GM23338 (cell line): ENCODE measurements around the gene WDR35. TPM values are rescaled to one million over a fixed set of nuclear protein-coding genes. Genes with fewer than 3 reads are reported as not detected.

Source experiments
- ATAC-seq: fragments of 200-7000 bp; cut with Tn5 transposase; 3 replicates; pipeline ENCODE4 v1.9.1; 2020
- DNase-seq: peaks from one replicate; pipeline ENCODE4 v3.0.0-alpha.2; 2015; ENCODE audit warnings: low spot score
- H2AFZ ChIP-seq: fragments of 200-600 bp; sonication (generic); 2 replicates; pipeline ENCODE4 v1.8.0; 2016; ENCODE audit warnings: antibody characterized with exemption, mild to moderate bottlenecking, moderate library complexity
- H3F3A ChIP-seq: fragments of 200-600 bp; sonication (generic); replicated peaks from 2 replicates; pipeline ENCODE4 v1.8.0; 2017; ENCODE audit warnings: antibody characterized with exemption, mixed run types, low read depth
- H3K27ac ChIP-seq: fragments of 200-600 bp; sonication (generic); 2 replicates; pipeline ENCODE4 v1.6.1; 2016; ENCODE audit warnings: low read depth
- H3K27me3 ChIP-seq: fragments of 200-600 bp; sonication (generic); 2 replicates; pipeline ENCODE4 v1.8.0; 2016; ENCODE audit warnings: mild to moderate bottlenecking, mixed run types, moderate library complexity; ENCODE audit not compliant: insufficient read depth
- H3K36me3 ChIP-seq: fragments of 200-600 bp; sonication (generic); 2 replicates; pipeline ENCODE4 v1.8.0; 2016; ENCODE audit warnings: mild to moderate bottlenecking; ENCODE audit not compliant: insufficient read depth
- H3K4me1 ChIP-seq: fragments of 200-600 bp; sonication (generic); 2 replicates; pipeline ENCODE4 v1.8.0; 2016; ENCODE audit warnings: mild to moderate bottlenecking, moderate library complexity; ENCODE audit not compliant: insufficient read depth
- H3K4me2 ChIP-seq: fragments of 200-600 bp; sonication (generic); 2 replicates; pipeline ENCODE4 v1.7.1; 2017; ENCODE audit warnings: mixed run types
- H3K4me3 ChIP-seq: fragments of 200-600 bp; sonication (generic); 2 replicates; pipeline ENCODE4 v1.6.1; 2016; ENCODE audit warnings: mixed run types
- H3K79me2 ChIP-seq: fragments of 200-600 bp; sonication (generic); replicated peaks from 2 replicates; pipeline ENCODE4 v1.8.0; 2017; ENCODE audit warnings: mild to moderate bottlenecking; ENCODE audit not compliant: insufficient read depth
- H3K9me2 ChIP-seq: fragments of 200-600 bp; sonication (generic); 2 replicates; pipeline ENCODE4 v1.8.0; 2017; ENCODE audit not compliant: insufficient read depth
- H4K20me1 ChIP-seq: fragments of 200-600 bp; sonication (generic); replicated peaks from 2 replicates; pipeline ENCODE4 v1.8.0; 2017; ENCODE audit warnings: mild to moderate bottlenecking; ENCODE audit not compliant: insufficient read depth
- H3K27ac Mint-ChIP-seq: 2 replicates; pipeline ENCODE4 v1.8.0; 2020; ENCODE audit warnings: inconsistent platforms, mild to moderate bottlenecking, moderate library complexity, mixed read lengths
- H3K27me3 Mint-ChIP-seq: 3 replicates; pipeline ENCODE4 v1.8.0; 2022; ENCODE audit warnings: low read depth, mild to moderate bottlenecking, moderate library complexity, mixed read lengths, inconsistent platforms; ENCODE audit not compliant: insufficient read depth, poor library complexity
- H3K36me3 Mint-ChIP-seq: 3 replicates; pipeline ENCODE4 v1.8.0; 2021; ENCODE audit warnings: low read depth, mild to moderate bottlenecking, inconsistent platforms, moderate library complexity, mixed read lengths
- H3K4me1 Mint-ChIP-seq: 3 replicates; pipeline ENCODE4 v1.8.0; 2020; ENCODE audit warnings: mild to moderate bottlenecking, inconsistent platforms, mixed read lengths
- H3K4me3 Mint-ChIP-seq: 3 replicates; pipeline ENCODE4 v1.8.0; 2021; ENCODE audit warnings: moderate library complexity, mild to moderate bottlenecking, inconsistent platforms, mixed read lengths
- H3K9me3 Mint-ChIP-seq: 3 replicates; pipeline ENCODE4 v1.8.0; 2020; ENCODE audit warnings: moderate library complexity, mild to moderate bottlenecking, inconsistent platforms, mixed read lengths
- CREB1 ChIP-seq: fragments of 250-450 bp; sonication (Bioruptor Pico); IDR thresholded peaks from 2 replicates; pipeline ENCODE4 v1.5.0; 2020; ENCODE audit warnings: low read depth, mild to moderate bottlenecking, moderate library complexity
- EZH2 ChIP-seq: fragments of 200-600 bp; sonication (generic); IDR thresholded peaks from one replicate; pipeline ENCODE4 v1.8.0; 2017; ENCODE audit warnings: antibody characterized with exemption, mild to moderate bottlenecking, low read depth; ENCODE audit not compliant: unreplicated experiment
- EZH2phosphoT487 ChIP-seq: fragments of 200-600 bp; sonication (generic); IDR thresholded peaks from one replicate; pipeline ENCODE4 v1.8.1; 2018; ENCODE audit warnings: antibody characterized with exemption; ENCODE audit not compliant: unreplicated experiment
- JUNB ChIP-seq: IDR thresholded peaks from one replicate; pipeline ENCODE4 v1.6.1; 2016; ENCODE audit warnings: antibody characterized with exemption; ENCODE audit not compliant: unreplicated experiment
- NANOG ChIP-seq: IDR thresholded peaks from 2 replicates; pipeline ENCODE4 v1.6.1; 2016; ENCODE audit warnings: antibody characterized with exemption, borderline replicate concordance
- POLR2AphosphoS5 ChIP-seq: IDR thresholded peaks from 2 replicates; pipeline ENCODE4 v1.6.1; 2016; ENCODE audit warnings: antibody characterized with exemption, low read depth
- STAT1 ChIP-seq: IDR thresholded peaks from one replicate; pipeline ENCODE4 v1.6.1; 2016; ENCODE audit warnings: antibody characterized with exemption; ENCODE audit not compliant: unreplicated experiment
- ZNF114 ChIP-seq: fragments of 250-450 bp; sonication (Bioruptor Pico); IDR thresholded peaks from 2 replicates; pipeline ENCODE4 v1.5.0; 2020; ENCODE audit warnings: mild to moderate bottlenecking, moderate library complexity
- ZNF331 ChIP-seq: fragments of 250-450 bp; sonication (Bioruptor Pico); IDR thresholded peaks from 2 replicates; pipeline ENCODE4 v1.5.0; 2020; ENCODE audit warnings: low read depth, mild to moderate bottlenecking, moderate library complexity
- polyA plus RNA-seq: library from polyadenylated mRNA; unstranded; fragments of >200 nt; fragmentation: Nextera tagmentation; extraction: Ambion mirVana; gene quantifications from 2 replicates; pipeline ENCODE4 v1.2.1, GENCODE V29; 2016
- total RNA-seq: library from RNA; depleted of rRNA; stranded (reverse); fragments of >200 nt; shearing (Covaris generic); gene quantifications from 2 replicates; pipeline ENCODE4 v1.2.3, GENCODE V29; 2014
- TF ChIP-seq, protein P1 (sequence below): IDR thresholded peaks from 2 replicates; pipeline ENCODE4 v1.6.1; 2016; ENCODE audit warnings: antibody characterized with exemption
- TF ChIP-seq, protein P2 (sequence below): IDR thresholded peaks from one replicate; pipeline ENCODE4 v1.6.1; 2018; ENCODE audit warnings: antibody characterized with exemption; ENCODE audit not compliant: unreplicated experiment
- TF ChIP-seq, protein P3 (sequence below): fragments of 250-450 bp; sonication (Bioruptor Pico); IDR thresholded peaks from 2 replicates; pipeline ENCODE4 v1.5.0; 2020; ENCODE audit warnings: mild to moderate bottlenecking, moderate library complexity
- TF ChIP-seq, protein P4 (sequence below), 2 experiments: fragments of 200-600 bp in 1 of 2; sonication (generic) in 1 of 2; conservative IDR thresholded peaks; 2 replicates each; pipeline versions ENCODE4 v1.5.1 to v1.6.1; 2016 to 2017; ENCODE audit warnings: antibody characterized with exemption in 2 of 2, low read depth in 2 of 2, mild to moderate bottlenecking in 2 of 2, moderate library complexity in 1 of 2

Gene WDR35
- total and polyA plus RNA-seq, 2 experiments from 2014 or later: 5.3 to 20.0 TPM

DNA sequence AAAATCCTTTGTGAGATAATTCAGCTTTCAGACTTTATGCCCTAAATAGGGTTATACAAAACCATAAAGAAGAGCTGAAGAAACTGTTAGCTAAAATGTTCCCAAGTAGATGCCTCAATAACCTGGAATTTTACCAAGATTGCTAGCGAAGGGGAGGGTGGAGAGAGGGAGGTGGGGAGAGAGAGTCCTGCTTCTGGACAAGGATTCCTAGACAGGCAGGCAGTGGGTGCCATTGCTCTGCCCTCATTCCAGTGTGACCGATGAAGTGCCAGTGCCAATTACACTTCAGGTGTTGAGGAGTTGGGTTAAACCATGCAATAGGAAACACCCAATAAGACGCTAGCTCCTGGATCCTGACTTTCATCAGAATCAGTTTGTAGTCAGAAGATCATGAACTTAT, 43.4 kb upstream of the WDR35 start:
- Histone ChIP-seq H3K4me3 (no peak overlapping the region), H3F3A (no peaks in the 10 kb centered on the region; the same call in 1 of the 2 replicates), H3K4me1 (no peaks in the 10 kb centered on the region), H3K9me2 (no peaks in the 10 kb centered on the region), H3K27me3 (no peaks in the 10 kb centered on the region), H2AFZ (no peak overlapping the region), H3K27ac (no peak overlapping the region), H3K4me2 (no peak overlapping the region), H3K79me2 (peaks cover 18% of the 10 kb centered on the region), H3K36me3 (peaks cover 50% of the 10 kb centered on the region), H4K20me1 (peaks cover 25% of the 10 kb centered on the region)
- no peaks in the 10 kb centered on the region for H3K27me3 Mint-ChIP-seq
- H3K4me1 Mint-ChIP-seq: no peaks in the 10 kb centered on the region
- no peak for TF ChIP-seq NANOG
- TF ChIP-seq JUNB: no peak
- no peak for TF ChIP-seq STAT1
- TF ChIP-seq, protein P1, sequence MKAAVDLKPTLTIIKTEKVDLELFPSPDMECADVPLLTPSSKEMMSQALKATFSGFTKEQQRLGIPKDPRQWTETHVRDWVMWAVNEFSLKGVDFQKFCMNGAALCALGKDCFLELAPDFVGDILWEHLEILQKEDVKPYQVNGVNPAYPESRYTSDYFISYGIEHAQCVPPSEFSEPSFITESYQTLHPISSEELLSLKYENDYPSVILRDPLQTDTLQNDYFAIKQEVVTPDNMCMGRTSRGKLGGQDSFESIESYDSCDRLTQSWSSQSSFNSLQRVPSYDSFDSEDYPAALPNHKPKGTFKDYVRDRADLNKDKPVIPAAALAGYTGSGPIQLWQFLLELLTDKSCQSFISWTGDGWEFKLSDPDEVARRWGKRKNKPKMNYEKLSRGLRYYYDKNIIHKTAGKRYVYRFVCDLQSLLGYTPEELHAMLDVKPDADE: no peak
- TF ChIP-seq ZNF331 (CRISPR knock-in tag): no peak
- TF ChIP-seq, protein P2, sequence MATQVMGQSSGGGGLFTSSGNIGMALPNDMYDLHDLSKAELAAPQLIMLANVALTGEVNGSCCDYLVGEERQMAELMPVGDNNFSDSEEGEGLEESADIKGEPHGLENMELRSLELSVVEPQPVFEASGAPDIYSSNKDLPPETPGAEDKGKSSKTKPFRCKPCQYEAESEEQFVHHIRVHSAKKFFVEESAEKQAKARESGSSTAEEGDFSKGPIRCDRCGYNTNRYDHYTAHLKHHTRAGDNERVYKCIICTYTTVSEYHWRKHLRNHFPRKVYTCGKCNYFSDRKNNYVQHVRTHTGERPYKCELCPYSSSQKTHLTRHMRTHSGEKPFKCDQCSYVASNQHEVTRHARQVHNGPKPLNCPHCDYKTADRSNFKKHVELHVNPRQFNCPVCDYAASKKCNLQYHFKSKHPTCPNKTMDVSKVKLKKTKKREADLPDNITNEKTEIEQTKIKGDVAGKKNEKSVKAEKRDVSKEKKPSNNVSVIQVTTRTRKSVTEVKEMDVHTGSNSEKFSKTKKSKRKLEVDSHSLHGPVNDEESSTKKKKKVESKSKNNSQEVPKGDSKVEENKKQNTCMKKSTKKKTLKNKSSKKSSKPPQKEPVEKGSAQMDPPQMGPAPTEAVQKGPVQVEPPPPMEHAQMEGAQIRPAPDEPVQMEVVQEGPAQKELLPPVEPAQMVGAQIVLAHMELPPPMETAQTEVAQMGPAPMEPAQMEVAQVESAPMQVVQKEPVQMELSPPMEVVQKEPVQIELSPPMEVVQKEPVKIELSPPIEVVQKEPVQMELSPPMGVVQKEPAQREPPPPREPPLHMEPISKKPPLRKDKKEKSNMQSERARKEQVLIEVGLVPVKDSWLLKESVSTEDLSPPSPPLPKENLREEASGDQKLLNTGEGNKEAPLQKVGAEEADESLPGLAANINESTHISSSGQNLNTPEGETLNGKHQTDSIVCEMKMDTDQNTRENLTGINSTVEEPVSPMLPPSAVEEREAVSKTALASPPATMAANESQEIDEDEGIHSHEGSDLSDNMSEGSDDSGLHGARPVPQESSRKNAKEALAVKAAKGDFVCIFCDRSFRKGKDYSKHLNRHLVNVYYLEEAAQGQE: no peak
- TF ChIP-seq, protein P3, sequence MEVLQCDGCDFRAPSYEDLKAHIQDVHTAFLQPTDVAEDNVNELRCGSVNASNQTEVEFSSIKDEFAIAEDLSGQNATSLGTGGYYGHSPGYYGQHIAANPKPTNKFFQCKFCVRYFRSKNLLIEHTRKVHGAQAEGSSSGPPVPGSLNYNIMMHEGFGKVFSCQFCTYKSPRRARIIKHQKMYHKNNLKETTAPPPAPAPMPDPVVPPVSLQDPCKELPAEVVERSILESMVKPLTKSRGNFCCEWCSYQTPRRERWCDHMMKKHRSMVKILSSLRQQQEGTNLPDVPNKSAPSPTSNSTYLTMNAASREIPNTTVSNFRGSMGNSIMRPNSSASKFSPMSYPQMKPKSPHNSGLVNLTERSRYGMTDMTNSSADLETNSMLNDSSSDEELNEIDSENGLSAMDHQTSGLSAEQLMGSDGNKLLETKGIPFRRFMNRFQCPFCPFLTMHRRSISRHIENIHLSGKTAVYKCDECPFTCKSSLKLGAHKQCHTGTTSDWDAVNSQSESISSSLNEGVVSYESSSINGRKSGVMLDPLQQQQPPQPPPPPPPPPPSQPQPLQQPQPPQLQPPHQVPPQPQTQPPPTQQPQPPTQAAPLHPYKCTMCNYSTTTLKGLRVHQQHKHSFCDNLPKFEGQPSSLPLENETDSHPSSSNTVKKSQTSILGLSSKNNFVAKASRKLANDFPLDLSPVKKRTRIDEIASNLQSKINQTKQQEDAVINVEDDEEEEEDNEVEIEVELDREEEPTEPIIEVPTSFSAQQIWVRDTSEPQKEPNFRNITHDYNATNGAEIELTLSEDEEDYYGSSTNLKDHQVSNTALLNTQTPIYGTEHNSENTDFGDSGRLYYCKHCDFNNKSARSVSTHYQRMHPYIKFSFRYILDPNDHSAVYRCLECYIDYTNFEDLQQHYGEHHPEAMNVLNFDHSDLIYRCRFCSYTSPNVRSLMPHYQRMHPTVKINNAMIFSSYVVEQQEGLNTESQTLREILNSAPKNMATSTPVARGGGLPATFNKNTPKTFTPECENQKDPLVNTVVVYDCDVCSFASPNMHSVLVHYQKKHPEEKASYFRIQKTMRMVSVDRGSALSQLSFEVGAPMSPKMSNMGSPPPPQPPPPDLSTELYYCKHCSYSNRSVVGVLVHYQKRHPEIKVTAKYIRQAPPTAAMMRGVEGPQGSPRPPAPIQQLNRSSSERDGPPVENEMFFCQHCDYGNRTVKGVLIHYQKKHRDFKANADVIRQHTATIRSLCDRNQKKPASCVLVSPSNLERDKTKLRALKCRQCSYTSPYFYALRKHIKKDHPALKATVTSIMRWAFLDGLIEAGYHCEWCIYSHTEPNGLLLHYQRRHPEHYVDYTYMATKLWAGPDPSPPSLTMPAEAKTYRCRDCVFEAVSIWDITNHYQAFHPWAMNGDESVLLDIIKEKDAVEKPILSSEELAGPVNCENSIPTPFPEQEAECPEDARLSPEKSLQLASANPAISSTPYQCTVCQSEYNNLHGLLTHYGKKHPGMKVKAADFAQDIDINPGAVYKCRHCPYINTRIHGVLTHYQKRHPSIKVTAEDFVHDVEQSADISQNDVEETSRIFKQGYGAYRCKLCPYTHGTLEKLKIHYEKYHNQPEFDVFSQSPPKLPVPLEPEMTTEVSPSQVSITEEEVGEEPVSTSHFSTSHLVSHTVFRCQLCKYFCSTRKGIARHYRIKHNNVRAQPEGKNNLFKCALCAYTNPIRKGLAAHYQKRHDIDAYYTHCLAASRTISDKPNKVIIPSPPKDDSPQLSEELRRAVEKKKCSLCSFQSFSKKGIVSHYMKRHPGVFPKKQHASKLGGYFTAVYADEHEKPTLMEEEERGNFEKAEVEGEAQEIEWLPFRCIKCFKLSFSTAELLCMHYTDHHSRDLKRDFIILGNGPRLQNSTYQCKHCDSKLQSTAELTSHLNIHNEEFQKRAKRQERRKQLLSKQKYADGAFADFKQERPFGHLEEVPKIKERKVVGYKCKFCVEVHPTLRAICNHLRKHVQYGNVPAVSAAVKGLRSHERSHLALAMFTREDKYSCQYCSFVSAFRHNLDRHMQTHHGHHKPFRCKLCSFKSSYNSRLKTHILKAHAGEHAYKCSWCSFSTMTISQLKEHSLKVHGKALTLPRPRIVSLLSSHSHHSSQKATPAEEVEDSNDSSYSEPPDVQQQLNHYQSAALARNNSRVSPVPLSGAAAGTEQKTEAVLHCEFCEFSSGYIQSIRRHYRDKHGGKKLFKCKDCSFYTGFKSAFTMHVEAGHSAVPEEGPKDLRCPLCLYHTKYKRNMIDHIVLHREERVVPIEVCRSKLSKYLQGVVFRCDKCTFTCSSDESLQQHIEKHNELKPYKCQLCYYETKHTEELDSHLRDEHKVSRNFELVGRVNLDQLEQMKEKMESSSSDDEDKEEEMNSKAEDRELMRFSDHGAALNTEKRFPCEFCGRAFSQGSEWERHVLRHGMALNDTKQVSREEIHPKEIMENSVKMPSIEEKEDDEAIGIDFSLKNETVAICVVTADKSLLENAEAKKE (CRISPR knock-in tag): no peak
- TF ChIP-seq CREB1 (CRISPR knock-in tag): no peak
- TF ChIP-seq ZNF114 (CRISPR knock-in tag): no peak
- TF ChIP-seq EZH2phosphoT487: no peak
- TF ChIP-seq, protein P4, sequence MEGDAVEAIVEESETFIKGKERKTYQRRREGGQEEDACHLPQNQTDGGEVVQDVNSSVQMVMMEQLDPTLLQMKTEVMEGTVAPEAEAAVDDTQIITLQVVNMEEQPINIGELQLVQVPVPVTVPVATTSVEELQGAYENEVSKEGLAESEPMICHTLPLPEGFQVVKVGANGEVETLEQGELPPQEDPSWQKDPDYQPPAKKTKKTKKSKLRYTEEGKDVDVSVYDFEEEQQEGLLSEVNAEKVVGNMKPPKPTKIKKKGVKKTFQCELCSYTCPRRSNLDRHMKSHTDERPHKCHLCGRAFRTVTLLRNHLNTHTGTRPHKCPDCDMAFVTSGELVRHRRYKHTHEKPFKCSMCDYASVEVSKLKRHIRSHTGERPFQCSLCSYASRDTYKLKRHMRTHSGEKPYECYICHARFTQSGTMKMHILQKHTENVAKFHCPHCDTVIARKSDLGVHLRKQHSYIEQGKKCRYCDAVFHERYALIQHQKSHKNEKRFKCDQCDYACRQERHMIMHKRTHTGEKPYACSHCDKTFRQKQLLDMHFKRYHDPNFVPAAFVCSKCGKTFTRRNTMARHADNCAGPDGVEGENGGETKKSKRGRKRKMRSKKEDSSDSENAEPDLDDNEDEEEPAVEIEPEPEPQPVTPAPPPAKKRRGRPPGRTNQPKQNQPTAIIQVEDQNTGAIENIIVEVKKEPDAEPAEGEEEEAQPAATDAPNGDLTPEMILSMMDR (conservative IDR thresholded peaks at IDR 0.05; ENCODE audit: low read depth in 2 of 2): no peak
- no peak for TF ChIP-seq EZH2
- no peak for TF ChIP-seq POLR2AphosphoS5
- H3K27ac Mint-ChIP-seq: no peak overlapping the region
- H3K9me3 Mint-ChIP-seq: no peaks in the 10 kb centered on the region
- H3K36me3 Mint-ChIP-seq: peaks cover 86% of the 10 kb centered on the region
- no peak for ATAC-seq
- H3K4me3 Mint-ChIP-seq: no peak overlapping the region
- no peak for DNase-seq
